Kidney (tissue), 14 donors: Measurements from ENCODE around the gene MEAF6. TPM values are rescaled to one million over a fixed set of nuclear protein-coding genes. Genes with fewer than 3 reads are reported as not detected.

Source experiments
- DNase-seq, 5 donors: peaks; one replicate each; pipeline ENCODE4 v3.0.0-alpha.2; 2013 to 2020
- FAIRE-seq: peaks from 2 replicates; lab custom pipeline; 2012; peaks lifted over from hg19 to GRCh38; lab: Jason Lieb, UNC
- H3K27ac ChIP-seq, 2 donors: one replicate each; pipeline ENCODE4 v1.7.0; 2013; ENCODE audit warnings: low read depth in 2 of 2, low read length in 2 of 2, inconsistent platforms in 1 of 2
- H3K27me3 ChIP-seq: one replicate; pipeline ENCODE4 v1.7.1; 2013; ENCODE audit warnings: low read length, inconsistent platforms; ENCODE audit not compliant: control insufficient read depth, insufficient read depth
- H3K36me3 ChIP-seq, 3 donors: one replicate each; pipeline versions ENCODE4 v1.7.0 to v1.7.1; 2013; ENCODE audit warnings: low read length in 3 of 3, control low read depth in 1 of 3, inconsistent platforms in 1 of 3; ENCODE audit not compliant: insufficient read depth in 3 of 3, control insufficient read depth in 2 of 3
- H3K4me1 ChIP-seq, 3 donors: one replicate each; pipeline versions ENCODE4 v1.7.0 to v1.7.1; 2013; ENCODE audit warnings: low read length in 3 of 3, inconsistent platforms in 1 of 3, low read depth in 1 of 3; ENCODE audit not compliant: control insufficient read depth in 2 of 3, insufficient read depth in 2 of 3
- H3K4me3 ChIP-seq, 3 donors: one replicate each; pipeline versions ENCODE4 v1.7.0 to v1.8.1; 2013; ENCODE audit warnings: low read length in 3 of 3, control low read depth in 1 of 3, inconsistent platforms in 1 of 3
- H3K9ac ChIP-seq, 3 donors: one replicate each; pipeline versions ENCODE4 v1.7.0 to v1.7.1; 2013; ENCODE audit warnings: low read length in 3 of 3, control low read depth in 1 of 3, inconsistent platforms in 1 of 3
- H3K9me3 ChIP-seq, 3 donors: one replicate each; pipeline versions ENCODE4 v1.7.0 to v1.7.1; 2013; ENCODE audit warnings: low read length in 3 of 3, control low read depth in 1 of 3, inconsistent platforms in 1 of 3; ENCODE audit not compliant: control insufficient read depth in 2 of 3, insufficient read depth in 1 of 3
- intact Hi-C: fragments of 100-400 bp; cut with DNase I; formaldehyde crosslinking; loops from one replicate; pipeline ENCODE4 v1.11.1; 2022
- polyA plus RNA-seq: library from polyadenylated mRNA; stranded (reverse); fragments of 350-450 nt; fragmentation: Illumina TruSeq; extraction: RNeasy Lipid Tissue Mini Kit (QIAGEN cat#74804); gene quantifications from one replicate; pipeline ENCODE4 v1.2.3, GENCODE V29; 2014; ENCODE audit warnings: low read depth, low replicate concordance; ENCODE audit not compliant: insufficient read depth
- total RNA-seq: library from RNA; stranded (reverse); fragmentation: NEBNext Ultra II Directional; extraction: Animal tissue kit (Norgen Biotek cat#: 25700); gene quantifications from one replicate; pipeline ENCODE4 v1.2.1, GENCODE V29; 2021
- TF ChIP-seq, protein P1 (sequence below): IDR thresholded peaks from 3 replicates; pipeline ENCODE4 v1.5.1; 2012; ENCODE audit warnings: mild to moderate bottlenecking, moderate library complexity, borderline replicate concordance; ENCODE audit not compliant: insufficient read depth; ENCODE audit errors: extremely low read depth
- donor health status: control.
- donor health status: control.
- donor health status: control.
- donor health status: control.
- donor health status: control.
- donor health status: DM: yes; HTN: yes; CAD: no.
- donor health status: Normal renal cell carcinoma (clear cell type).

MEAF6 gene
- total and polyA plus RNA-seq, 2 donors from 2014 or later = 45.7 to 65.8 TPM

DNA sequence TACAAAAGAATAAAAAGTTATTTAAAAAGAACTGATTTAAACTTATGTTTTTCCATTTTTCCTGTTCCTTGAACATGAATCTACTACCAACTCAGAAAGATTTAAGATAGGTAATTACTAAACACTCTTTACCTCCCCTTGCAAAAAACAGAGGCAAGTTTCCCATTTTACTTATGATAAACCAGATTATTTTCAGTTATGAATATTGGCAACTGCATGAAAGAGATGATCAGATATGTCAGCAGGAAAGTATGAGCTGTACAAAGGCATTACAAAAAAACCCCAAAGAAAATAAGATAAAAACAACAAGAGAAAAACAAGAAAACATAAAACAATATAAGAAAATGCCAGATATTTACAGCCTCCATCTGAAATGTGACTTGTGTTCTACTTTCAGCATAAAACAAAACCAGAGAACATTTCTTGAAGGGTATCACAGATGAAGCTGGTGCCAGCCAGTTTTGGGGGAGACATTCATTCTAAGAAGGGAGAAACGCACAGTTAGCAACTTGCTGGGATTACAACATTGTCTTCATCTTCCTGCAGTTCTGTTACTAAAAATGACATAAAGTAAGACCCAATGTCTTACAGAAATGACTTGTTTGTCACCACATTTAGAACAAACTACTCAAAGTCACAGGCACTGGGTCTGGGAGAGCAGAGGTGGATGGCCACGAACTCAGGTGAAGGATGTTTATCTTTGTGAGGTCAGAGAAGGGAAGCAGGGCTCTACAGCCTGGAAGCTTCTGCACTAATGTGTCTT is 21.0 kb downstream of the MEAF6 start:
- no peaks in the 10 kb centered on the region for H3K4me1 ChIP-seq
- no peaks in the 10 kb centered on the region for H3K27me3 ChIP-seq
- FAIRE-seq = no peak
- peaks cover 5 to 13% (median 10%) of the 10 kb centered on the region in 3 donors for H3K36me3 ChIP-seq
- H3K9me3 ChIP-seq = no peaks in the 10 kb centered on the region
- no peak overlapping the region for H3K4me3 ChIP-seq
- no peak overlapping the region for H3K27ac ChIP-seq
- TF ChIP-seq, protein P1, sequence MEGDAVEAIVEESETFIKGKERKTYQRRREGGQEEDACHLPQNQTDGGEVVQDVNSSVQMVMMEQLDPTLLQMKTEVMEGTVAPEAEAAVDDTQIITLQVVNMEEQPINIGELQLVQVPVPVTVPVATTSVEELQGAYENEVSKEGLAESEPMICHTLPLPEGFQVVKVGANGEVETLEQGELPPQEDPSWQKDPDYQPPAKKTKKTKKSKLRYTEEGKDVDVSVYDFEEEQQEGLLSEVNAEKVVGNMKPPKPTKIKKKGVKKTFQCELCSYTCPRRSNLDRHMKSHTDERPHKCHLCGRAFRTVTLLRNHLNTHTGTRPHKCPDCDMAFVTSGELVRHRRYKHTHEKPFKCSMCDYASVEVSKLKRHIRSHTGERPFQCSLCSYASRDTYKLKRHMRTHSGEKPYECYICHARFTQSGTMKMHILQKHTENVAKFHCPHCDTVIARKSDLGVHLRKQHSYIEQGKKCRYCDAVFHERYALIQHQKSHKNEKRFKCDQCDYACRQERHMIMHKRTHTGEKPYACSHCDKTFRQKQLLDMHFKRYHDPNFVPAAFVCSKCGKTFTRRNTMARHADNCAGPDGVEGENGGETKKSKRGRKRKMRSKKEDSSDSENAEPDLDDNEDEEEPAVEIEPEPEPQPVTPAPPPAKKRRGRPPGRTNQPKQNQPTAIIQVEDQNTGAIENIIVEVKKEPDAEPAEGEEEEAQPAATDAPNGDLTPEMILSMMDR = no peak
- intact Hi-C loops = no loop called here
- H3K9ac ChIP-seq = no peak overlapping the region
- no peak for DNase-seq

DNA sequence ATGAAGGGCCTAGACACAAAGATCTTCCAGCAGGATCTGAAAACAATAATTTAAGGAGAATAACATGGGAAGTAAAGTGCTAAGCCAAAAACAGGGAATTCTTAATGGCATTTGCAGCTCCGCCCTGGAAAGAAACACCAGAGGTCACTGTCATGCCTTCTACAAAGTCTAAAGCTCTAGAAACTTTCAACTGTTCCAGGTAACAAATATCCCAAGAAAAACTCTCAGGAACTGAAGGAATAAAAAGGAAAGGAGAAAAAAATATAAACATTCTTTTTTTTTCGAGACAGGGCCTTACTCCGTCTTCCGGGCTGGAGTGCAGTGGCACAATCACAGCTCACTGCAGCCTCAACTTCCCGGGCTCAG is 27.0 kb downstream of the MEAF6 start:
- DNase-seq (no peak), FAIRE-seq (no peak)
- H3K27me3 ChIP-seq = no peaks in the 10 kb centered on the region
- peak overlapping the region in 1 of 2 donors; percentile 33 for H3K27ac ChIP-seq
- H3K4me3 ChIP-seq = no peak overlapping the region
- no peaks in the 10 kb centered on the region for H3K9me3 ChIP-seq
- peaks cover 0 to 19% (median 0%) of the 10 kb centered on the region in 3 donors for H3K4me1 ChIP-seq
- TF ChIP-seq, protein P1 = no peak
- H3K9ac ChIP-seq = peak overlapping the region in 1 of 3 donors; percentile 40
- H3K36me3 ChIP-seq = peaks cover 5 to 20% (median 11%) of the 10 kb centered on the region in 3 donors
- intact Hi-C loops = no loop called here

DNA sequence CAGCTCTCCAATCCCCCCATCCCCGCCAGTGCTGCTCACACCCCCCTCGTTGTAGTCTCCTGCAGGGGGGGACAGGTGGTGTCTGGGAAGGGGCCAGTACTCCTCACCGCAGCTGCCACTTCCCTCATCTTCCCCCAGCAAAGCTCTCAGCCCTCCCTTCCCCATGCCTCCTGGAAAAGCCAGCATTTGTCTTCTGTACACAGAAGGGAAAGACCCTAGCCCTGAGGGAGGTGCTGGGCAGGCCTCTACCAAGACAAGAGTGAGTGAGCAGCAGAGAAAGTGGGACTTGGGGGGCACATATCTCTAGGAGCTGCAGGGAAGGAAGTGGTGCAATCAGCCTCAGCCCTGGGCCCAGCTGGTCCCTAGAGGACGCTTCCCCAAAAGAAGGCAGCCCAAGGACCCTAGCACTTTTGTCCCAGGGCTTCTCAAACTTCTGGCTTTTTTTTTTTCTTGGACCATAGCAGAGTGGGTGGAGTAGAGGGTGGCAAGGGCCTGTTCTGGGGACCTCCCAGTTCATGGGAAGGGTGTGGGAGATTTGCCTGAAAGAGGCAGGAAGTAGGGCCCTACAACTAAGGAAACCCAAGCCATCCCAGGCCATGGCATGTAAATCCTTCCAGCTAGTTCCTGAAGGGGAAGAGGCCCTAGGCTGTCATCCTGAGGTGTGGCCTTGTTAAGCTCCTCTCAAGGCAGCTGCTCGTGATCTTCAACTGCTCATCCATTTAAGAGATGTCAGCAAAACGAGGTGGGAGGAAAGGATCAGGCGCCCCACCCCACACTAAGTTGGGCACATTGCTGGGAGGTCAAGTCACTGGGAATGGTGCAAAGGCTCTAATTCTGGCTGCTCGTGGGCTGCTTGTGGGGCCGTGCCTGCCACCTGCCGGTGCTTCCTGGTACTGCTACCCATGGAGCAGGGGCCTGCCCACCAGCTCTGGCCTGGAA is 27.6 kb downstream of the MEAF6 start:
- Histone ChIP-seq H3K4me1 (peaks cover 0 to 19% (median 0%) of the 10 kb centered on the region in 3 donors), H3K4me3 (no peak overlapping the region), H3K9ac (peak overlapping the region in 2 of 3 donors; percentile 28 to 55), H3K36me3 (peaks cover 5 to 25% (median 14%) of the 10 kb centered on the region in 3 donors), H3K27me3 (no peaks in the 10 kb centered on the region), H3K9me3 (no peaks in the 10 kb centered on the region), H3K27ac (peak overlapping the region; percentile 45 to 51)
- peak; percentile 71 to 91 (median 71) for DNase-seq
- intact Hi-C loops = no loop called here
- no peak for FAIRE-seq
- TF ChIP-seq, protein P1 = peak; percentile 96
